Activated gamma-delta T cell treated with anti-CD3 and anti-CD28 coated beads, Interleukin-2, amount 50 U/mL, for 16 hours (primary cell): ENCODE measurements around the gene CLDN25.
A peak's percentile ranks its signal among the peaks of the same experiment; 100 is the strongest.
"Not testable (repeated sequence)": the region's sequence is repeated elsewhere in the genome, so short reads cannot be mapped to it uniquely, and the experiment has no call there.

Source experiments
- DNase-seq: peaks from one replicate; pipeline ENCODE4 v3.0.0-alpha.2; 2020; ENCODE audit warnings: low read depth

The CLDN25 gene

GRCh38 chr11:113779496-113779895, at the start of gene CLDN25:
TSS of gene CLDN25 (plus strand) at chr11:113779796. CDS start at chr11:113779796, 0 bp downstream.
- DNase-seq: no peak

GRCh38 chr11:113730887-113731726, 48.5 kb upstream of the CLDN25 start:
- DNase-seq: no peak

DNA sequence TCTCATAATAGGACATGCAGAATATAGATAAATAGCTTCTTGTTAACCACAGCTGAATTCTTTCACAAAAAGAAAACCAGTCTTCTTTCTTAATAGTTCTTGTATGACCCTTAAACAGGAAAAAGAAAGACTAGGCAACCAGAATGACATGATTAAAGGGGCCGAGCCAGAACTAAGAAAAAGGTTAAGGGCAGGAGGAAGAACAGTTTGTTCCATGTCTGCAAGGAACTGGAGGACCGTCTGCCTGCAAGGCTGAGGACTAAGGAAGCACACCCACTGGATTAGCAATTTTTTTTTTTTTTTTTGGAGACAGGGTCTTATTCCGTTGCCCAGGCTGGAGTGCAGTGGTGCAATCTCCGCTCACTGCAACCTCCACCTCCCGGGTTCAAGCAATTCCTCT, 47.5 kb upstream of the CLDN25 start:
- DNase-seq: no peak

GRCh38 chr11:113736323-113736722, 43.3 kb upstream of the CLDN25 start:
- no peak for DNase-seq

- DNase-seq: no peak
Measured at GRCh38 chr11:113752932-113753331, 26.7 kb upstream of the CLDN25 start.

DNA sequence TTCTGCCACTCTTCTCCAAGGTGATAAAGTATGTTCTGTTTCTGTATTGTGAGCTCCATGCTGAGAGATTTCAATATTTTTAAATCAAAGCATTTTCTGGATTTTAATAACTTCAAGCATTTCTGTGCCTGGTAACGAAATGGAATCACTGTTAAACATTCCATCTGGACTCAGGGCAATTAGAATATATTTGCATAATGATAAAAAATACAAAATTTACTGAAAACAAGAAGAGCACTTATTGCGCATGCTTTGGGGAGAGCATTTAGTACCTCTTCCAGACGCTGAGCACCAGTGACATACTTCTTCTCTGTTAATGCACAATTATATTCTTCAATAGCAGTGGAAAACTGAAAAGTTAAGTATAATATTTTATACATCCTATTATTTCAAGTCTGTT, 19.4 kb upstream of the CLDN25 start:
- no peak for DNase-seq

- not testable (repeated sequence) for DNase-seq
Measured at GRCh38 chr11:113763040-113763439, 16.6 kb upstream of the CLDN25 start.

- no peak for DNase-seq
Measured at GRCh38 chr11:113764527-113765219, 14.9 kb upstream of the CLDN25 start.

DNA sequence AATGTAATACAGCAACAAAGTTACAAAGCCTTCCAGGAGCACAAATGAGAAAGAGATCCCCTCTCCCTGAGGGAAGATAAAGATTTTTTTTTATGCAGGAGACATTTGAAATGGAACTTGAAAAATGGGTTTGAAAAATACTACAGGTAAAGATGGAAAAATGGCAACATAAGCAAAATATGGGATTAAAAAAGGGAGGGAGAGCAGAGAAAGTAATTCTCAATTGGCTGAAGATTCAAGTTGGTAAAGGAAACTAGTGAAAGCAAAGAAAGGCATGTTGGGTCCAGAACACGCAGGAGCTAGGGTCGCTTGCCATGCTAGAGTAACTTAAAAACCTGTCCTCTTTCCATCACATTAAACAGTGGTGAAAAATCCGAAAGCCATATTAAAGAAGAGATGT, 7.6 kb upstream of the CLDN25 start:
- DNase-seq: no peak

DNA sequence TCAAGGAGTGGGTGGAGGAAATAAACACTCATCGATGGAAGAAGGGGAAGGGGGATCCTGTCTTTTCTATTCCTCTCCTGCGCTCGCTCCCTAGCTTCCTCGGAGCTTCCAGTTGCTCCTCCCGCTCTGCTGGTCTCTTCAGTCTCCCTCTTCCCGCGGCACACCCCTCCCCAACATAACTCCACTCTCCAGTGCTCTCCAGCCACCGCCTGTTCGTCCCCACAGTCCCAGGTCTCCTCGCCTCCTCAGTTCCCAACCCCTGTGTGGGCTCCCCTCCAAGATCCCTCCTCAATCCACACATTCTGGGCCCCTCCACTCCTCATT, 6.5 kb upstream of the CLDN25 start:
- DNase-seq: no peak

GRCh38 chr11:113773416-113774173, 6.0 kb upstream of the CLDN25 start, which contains the start of gene ZW10:
TSS of gene ZW10 (minus strand) at chr11:113773692. CDS start at chr11:113773666, 26 bp downstream.
- peak; percentile 87 for DNase-seq

- DNase-seq: no peak
Measured at GRCh38 chr11:113774174-113774503, 5.5 kb upstream of the CLDN25 start.

DNA sequence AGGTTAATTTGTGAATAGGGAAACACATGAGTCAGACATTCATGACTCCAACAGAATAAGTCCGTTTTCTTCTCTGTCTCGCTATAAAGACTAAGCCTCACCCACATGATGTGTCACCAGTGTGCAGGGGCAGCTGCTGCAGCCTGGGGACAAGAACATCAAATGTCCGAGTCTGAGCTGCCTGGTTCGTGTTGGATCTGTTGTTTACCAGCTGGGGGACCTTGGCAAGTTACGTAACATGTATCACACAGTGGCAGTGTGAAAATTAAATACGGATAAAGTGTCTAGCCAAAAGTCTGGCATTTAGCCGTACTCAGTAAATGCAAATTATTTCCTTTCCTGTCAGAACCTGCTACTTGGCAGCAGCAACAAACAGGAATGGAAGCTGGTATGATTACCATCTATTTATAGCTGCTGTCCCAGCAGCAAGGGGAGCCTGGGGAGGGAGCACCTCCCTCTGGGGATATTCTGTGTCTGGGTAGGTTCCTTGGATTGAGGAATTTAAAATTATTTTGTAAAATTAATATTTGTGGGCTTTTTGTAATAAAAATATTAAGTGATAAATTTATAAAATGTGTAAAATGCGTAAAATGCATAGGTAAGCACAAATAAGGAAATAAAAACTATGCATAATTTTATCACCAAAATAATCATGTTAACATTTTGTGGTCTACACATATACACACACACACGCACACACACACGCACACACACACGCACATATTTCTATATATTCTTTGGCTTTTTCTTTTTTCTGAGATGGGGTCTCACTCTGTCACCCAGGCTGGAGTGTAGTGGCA, 1.3 kb upstream of the CLDN25 start:
- DNase-seq: no peak

GRCh38 chr11:113781682-113782081, 2.1 kb downstream of the CLDN25 start:
- DNase-seq: no peak

DNA sequence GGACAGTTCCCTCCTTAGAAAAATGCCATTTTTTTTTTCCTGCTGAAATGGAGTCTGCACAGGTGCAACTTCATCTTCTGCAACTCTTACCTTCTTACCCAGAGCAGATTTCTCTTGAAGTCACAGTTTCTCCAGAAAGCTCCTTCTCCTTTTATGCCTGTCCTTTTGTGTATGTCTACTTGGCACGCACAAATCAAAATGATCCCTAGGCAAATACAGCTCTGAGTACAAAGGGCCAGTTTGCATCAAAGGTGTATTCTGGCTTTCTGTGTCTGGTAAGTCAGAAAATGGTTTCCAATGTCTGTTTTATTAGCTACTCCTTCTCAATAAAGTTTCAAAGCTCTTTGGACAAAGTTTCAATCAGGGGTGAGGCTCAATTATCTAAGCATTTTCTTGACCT, 2.5 kb downstream of the CLDN25 start:
- DNase-seq: no peak

GRCh38 chr11:113789016-113789415, 9.4 kb downstream of the CLDN25 start:
- DNase-seq: not testable (repeated sequence)

- DNase-seq: no peak
Measured at GRCh38 chr11:113789675-113790320, 10.2 kb downstream of the CLDN25 start.

GRCh38 chr11:113796663-113797259, 17.2 kb downstream of the CLDN25 start:
- DNase-seq: no peak

DNA sequence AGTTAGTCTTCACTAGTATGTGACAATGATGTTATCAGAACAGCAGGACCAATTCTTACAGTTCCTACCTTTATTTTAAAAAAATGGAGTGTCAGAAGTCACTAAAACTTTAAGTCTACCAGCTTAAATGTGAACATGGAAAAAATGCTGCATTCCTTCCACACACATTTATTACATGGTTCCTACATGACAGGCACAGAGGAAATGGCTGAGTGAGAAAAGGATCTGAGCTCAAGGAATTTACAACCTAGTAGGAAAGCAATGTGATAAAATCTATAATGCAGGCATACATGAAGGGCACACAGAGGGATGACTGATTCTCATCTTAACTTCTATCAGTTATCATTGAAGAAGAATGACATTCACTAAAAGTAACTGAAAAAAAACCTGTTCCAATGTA, 23.0 kb downstream of the CLDN25 start:
- DNase-seq: no peak

GRCh38 chr11:113805640-113806039, 26.0 kb downstream of the CLDN25 start:
- DNase-seq: no peak

DNA sequence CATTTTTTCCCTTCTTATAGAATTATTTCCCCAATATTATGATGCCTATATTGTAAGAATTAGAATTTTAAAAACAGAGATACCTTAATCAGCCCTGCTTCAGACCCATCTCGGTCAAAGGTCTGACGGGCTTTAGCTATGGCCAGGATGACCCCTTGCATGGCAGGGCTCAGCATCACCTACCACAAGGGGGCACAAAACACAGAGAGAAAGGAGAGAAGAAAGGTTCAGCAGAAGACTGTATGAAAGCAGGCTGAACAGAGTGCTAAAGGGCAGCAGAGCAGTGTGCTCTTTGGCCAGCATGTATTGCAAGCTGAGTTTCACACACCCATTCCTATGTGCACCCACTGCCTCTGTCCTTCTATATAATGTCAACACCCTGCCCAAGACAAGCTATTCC, 26.8 kb downstream of the CLDN25 start:
- no peak for DNase-seq
